ENCODE data around the gene APOLD1.

The APOLD1 gene

DNA sequence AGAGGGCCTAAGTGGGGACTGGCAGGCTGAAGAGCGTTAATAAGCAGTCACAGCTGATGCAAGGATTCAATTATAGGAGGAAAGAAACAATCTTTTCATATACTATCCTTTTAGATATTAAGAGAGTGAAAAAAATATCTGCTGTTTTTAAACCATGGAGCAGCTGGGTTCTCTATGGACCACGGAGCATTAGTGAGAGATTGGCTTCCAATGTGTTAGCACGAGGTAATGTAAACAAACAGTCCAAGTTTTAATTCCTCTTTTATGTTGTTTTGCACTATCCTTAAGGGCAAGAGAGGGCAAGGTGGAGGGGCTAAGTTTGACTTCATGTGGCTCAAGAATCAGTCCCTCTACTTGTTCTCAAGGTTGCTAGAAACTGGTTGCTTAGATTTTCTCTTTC is 37.4 kb upstream of the APOLD1 start:
- H3K27ac ChIP-seq: no peak overlapping the region
- TF ChIP-seq ZFX (IDR thresholded peaks at IDR 0.05): no peak
- TF ChIP-seq, protein P1, sequence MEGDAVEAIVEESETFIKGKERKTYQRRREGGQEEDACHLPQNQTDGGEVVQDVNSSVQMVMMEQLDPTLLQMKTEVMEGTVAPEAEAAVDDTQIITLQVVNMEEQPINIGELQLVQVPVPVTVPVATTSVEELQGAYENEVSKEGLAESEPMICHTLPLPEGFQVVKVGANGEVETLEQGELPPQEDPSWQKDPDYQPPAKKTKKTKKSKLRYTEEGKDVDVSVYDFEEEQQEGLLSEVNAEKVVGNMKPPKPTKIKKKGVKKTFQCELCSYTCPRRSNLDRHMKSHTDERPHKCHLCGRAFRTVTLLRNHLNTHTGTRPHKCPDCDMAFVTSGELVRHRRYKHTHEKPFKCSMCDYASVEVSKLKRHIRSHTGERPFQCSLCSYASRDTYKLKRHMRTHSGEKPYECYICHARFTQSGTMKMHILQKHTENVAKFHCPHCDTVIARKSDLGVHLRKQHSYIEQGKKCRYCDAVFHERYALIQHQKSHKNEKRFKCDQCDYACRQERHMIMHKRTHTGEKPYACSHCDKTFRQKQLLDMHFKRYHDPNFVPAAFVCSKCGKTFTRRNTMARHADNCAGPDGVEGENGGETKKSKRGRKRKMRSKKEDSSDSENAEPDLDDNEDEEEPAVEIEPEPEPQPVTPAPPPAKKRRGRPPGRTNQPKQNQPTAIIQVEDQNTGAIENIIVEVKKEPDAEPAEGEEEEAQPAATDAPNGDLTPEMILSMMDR (conservative IDR thresholded peaks at IDR 0.05): no peak

DNA sequence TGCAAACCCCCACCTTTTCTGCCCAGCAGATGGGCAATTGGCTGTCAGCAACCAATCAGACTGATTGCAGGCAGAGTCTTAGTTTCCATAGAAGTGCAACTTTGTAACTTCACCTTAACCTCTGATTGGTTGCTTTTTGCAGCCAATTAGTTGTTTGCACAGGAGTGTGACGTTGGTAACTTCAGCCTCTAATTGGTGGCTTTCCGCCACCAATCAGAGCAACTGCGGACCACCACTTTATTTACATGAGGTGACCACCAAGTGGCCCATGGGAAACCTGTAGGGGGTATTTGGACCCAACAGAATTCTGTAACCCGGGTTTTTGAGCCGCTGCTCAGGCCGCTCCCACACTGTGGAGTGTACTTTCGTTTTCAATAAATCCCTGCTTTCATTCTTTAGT is 36.0 kb upstream of the APOLD1 start:
- no peak for TF ChIP-seq ZFX (IDR thresholded peaks at IDR 0.05)
- TF ChIP-seq, protein P1 (conservative IDR thresholded peaks at IDR 0.05): no peak
- no peak overlapping the region for H3K27ac ChIP-seq

DNA sequence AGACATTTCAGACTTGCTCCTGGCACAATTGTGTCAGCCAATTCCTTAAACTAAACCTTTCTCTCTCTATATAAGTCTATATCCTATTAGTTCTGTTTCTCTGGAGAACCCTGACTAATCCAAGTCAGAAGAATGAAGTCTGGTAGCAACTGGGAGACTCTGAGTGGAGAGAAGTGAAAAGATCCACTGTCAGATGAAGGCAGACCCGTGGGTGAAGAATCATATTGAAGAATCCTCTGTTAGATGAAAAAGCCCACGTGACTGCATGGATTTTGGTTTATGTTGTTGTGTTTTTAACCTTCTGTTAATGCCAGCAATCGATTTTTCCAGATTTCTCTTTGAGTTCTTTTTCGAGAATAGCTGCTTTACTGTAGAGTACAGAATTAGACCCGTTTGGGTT is 29.5 kb upstream of the APOLD1 start:
- TF ChIP-seq ZFX (IDR thresholded peaks at IDR 0.05): no peak
- TF ChIP-seq, protein P1 (conservative IDR thresholded peaks at IDR 0.05): no peak
- no peak overlapping the region for H3K27ac ChIP-seq

DNA sequence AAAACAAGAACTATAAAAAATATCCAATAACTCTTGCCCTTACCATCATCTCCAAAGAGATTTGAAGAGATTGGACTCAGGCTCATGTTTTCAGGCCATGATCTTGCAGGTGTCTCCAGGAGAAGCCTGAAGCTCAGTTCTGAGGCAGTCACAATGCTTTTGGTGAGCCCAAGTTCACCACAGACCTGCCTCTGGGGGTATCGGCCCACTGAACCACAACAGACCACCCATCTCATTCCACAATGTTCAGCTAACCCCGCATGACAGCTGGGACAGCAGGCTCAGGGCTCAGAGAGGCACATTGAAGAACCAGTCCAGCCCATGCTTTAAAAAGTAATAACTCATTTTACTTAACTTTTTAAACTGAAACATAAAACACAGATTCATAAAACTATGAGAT is 28.3 kb upstream of the APOLD1 start:
- H3K27ac ChIP-seq: no peak overlapping the region
- TF ChIP-seq, protein P1 (conservative IDR thresholded peaks at IDR 0.05): no peak

DNA sequence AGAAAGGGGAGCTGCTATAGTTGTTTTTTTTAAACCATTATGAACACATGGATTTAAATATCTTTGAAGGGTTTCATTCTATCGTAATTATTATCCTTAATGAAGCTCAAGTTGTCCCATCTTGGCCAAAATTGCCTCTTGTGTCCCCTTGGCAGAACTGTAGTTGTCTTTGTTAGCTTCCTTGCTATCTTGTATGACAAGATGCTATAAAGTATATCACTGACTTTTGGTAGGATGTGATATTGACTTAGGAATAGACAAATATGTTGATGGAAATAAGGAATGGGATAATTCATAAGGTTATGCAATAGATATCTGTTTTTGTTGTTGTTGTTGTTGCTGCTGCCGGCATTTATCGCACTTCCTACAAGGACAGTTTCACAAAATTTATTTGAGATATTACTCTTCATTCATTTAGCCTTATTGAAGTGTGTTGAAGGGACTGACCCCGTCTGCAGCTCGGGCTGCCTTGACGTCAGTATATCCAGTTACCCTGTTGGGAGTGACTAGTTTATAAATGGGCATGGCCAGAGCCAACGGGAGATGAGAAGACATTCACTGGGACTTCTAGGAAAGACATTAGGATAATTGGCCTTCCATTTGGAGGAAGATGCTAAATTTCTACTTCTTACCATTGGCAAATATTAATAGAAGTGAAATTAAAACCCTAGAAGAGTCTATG is 26.1 kb upstream of the APOLD1 start:
- TF ChIP-seq, protein P1 (conservative IDR thresholded peaks at IDR 0.05): no peak
- no peak for TF ChIP-seq ZFX (IDR thresholded peaks at IDR 0.05)
- no peak overlapping the region for H3K27ac ChIP-seq

DNA sequence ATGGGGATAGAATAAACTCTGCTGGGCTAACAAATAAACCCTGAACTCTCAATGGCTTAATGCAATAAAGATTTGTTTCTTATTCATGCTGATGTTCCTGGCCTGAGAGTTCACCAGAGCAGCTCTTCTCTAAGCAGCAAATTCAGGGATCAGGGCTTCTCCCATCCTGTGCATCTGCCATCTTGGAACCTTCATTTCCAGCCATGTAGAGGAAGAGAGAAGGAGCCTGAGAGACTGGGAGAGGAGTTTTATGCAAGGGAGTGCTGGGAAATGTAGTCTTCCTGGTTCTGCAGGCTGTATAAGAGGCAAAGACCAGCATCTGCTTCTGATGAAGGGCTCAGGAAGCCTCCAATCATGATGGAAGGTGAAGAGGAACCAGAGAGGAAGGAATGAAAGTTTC is 20.6 kb upstream of the APOLD1 start:
- TF ChIP-seq, protein P1 (conservative IDR thresholded peaks at IDR 0.05): no peak
- no peak for TF ChIP-seq ZFX (IDR thresholded peaks at IDR 0.05)
- no peak overlapping the region for H3K27ac ChIP-seq

DNA sequence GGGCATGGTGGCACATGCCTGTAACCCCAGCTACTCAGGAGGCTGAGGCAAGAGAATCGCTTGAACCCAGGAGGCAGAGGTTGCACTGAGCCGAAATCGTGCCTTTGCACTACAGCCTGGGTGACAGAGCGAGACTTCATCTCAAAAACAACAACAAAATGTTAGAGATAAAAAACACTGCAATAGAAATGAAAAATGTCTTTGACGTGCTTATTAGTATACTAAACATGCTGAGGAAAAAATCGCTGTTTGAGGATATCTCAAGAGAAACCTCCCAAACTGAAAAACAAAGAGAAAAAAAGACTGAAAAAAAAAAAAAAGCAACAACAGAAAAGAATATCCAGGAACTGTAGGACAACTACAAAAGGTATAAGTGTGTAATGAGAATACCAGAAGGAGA is 15.2 kb upstream of the APOLD1 start:
- TF ChIP-seq ZFX (IDR thresholded peaks at IDR 0.05): no peak
- TF ChIP-seq, protein P1 (conservative IDR thresholded peaks at IDR 0.05): no peak
- H3K27ac ChIP-seq: no peak overlapping the region

All from C4-2B (cell line).